GM18517 (cell line): ENCODE data around the gene NDUFS8.

Experiments used
- ATAC-seq: cut with Tn5 transposase; IDR thresholded peaks from one replicate; pipeline ENCODE4 v1.9.1; 2021; ENCODE audit warnings: mild to moderate bottlenecking, moderate library complexity; ENCODE audit not compliant: unreplicated experiment

Gene NDUFS8

GRCh38 chr11:68002938-68003845, 27.3 kb upstream of the NDUFS8 start:
- no peak for ATAC-seq

GRCh38 chr11:68003846-68004550, 26.5 kb upstream of the NDUFS8 start, which contains the start of gene UNC93B1:
TSS of gene UNC93B1 (minus strand) at chr11:68004097. CDS start at chr11:68004043, 54 bp downstream.
- ATAC-seq = no peak

GRCh38 chr11:68004551-68005335, 25.7 kb upstream of the NDUFS8 start:
- no peak for ATAC-seq

GRCh38 chr11:68006606-68007166, 23.8 kb upstream of the NDUFS8 start:
- no peak for ATAC-seq

- ATAC-seq = no peak
Measured at GRCh38 chr11:68007498-68008380, 22.7 kb upstream of the NDUFS8 start.

GRCh38 chr11:68008381-68009337, 21.8 kb upstream of the NDUFS8 start:
- ATAC-seq = no peak

GRCh38 chr11:68009391-68010089, 20.9 kb upstream of the NDUFS8 start:
- ATAC-seq = no peak

- ATAC-seq = no peak
Measured at GRCh38 chr11:68010090-68011041, 20.1 kb upstream of the NDUFS8 start, which contains the start of gene ALDH3B1. TSS of gene ALDH3B1 (plus strand) at chr11:68010327. CDS start at chr11:68015298, 4,971 bp downstream.

- ATAC-seq = no peak
Measured at GRCh38 chr11:68011051-68011943, 19.2 kb upstream of the NDUFS8 start.

- no peak for ATAC-seq
Measured at GRCh38 chr11:68012044-68012842, 18.2 kb upstream of the NDUFS8 start.

- no peak for ATAC-seq
Measured at GRCh38 chr11:68012843-68013610, 17.5 kb upstream of the NDUFS8 start.

- ATAC-seq = no peak
Measured at GRCh38 chr11:68013611-68014156, 16.8 kb upstream of the NDUFS8 start.

GRCh38 chr11:68014157-68014946, 16.1 kb upstream of the NDUFS8 start:
- ATAC-seq = no peak
